Neural cell (in vitro differentiated cells): ENCODE measurements around the gene PNPLA7. TPM values are rescaled to one million over a fixed set of nuclear protein-coding genes. Genes with fewer than 3 reads are reported as not detected.

Experiments
- H2AFZ ChIP-seq: fragments of 200-600, 300-800 bp; sonication (generic), shearing (Covaris generic); 2 replicates; pipeline ENCODE4 v1.6.0; 2014; ENCODE audit warnings: low read depth, mild to moderate bottlenecking, antibody characterized with exemption, low read length, moderate library complexity
- H3F3A ChIP-seq: fragments of 200-600 bp; shearing (Covaris generic); 2 replicates; pipeline ENCODE4 v1.6.1; 2016; ENCODE audit warnings: mild to moderate bottlenecking, moderate library complexity, mixed read lengths, antibody characterized with exemption, low read length; ENCODE audit not compliant: insufficient read depth, poor library complexity, severe bottlenecking
- H3K27ac ChIP-seq: fragments of 200-600, 300-800 bp; sonication (generic), shearing (Covaris generic); 2 replicates; pipeline ENCODE4 v1.5.1; 2014; ENCODE audit warnings: mild to moderate bottlenecking, low read length, moderate library complexity
- H3K27me3 ChIP-seq: fragments of 300-800, 200-600 bp; sonication (generic), shearing (Covaris generic); 2 replicates; pipeline ENCODE4 v1.6.0; 2014; ENCODE audit warnings: mild to moderate bottlenecking, low read depth, low read length, moderate library complexity; ENCODE audit not compliant: insufficient read depth
- H3K36me3 ChIP-seq: fragments of 300-800, 200-600 bp; sonication (generic), shearing (Covaris generic); 2 replicates; pipeline ENCODE4 v1.5.1; 2014; ENCODE audit warnings: mild to moderate bottlenecking, antibody characterized with exemption, low read length, moderate library complexity; ENCODE audit not compliant: insufficient read depth
- H3K4me2 ChIP-seq: fragments of 300-800, 200-600 bp; sonication (generic), shearing (Covaris generic); 2 replicates; pipeline ENCODE4 v1.6.0; 2014; ENCODE audit warnings: mild to moderate bottlenecking, low read length
- H3K4me3 ChIP-seq: fragments of 300-800, 200-600 bp; sonication (generic), shearing (Covaris generic); 2 replicates; pipeline ENCODE4 v1.5.1; 2014; ENCODE audit warnings: mild to moderate bottlenecking, low read length, moderate library complexity
- H3K79me2 ChIP-seq: fragments of 200-600 bp; shearing (Covaris generic); replicated peaks from 2 replicates; pipeline ENCODE4 v1.6.0; 2014; ENCODE audit warnings: mild to moderate bottlenecking, low read length, moderate library complexity; ENCODE audit not compliant: insufficient read depth
- H3K9ac ChIP-seq: fragments of 300-800, 200-600 bp; sonication (generic), shearing (Covaris generic); 2 replicates; pipeline ENCODE4 v1.6.1; 2016; ENCODE audit warnings: mild to moderate bottlenecking, low read length, mixed read lengths
- H3K9me2 ChIP-seq: fragments of 200-600 bp; shearing (Covaris generic); 2 replicates; pipeline ENCODE4 v1.6.1; 2016; ENCODE audit warnings: mild to moderate bottlenecking, low read length, mixed read lengths; ENCODE audit not compliant: insufficient read depth
- H3K9me3 ChIP-seq: fragments of 200-600, 300-800 bp; sonication (generic), shearing (Covaris generic); 2 replicates; pipeline ENCODE4 v1.6.1; 2016; ENCODE audit warnings: mild to moderate bottlenecking, mixed run types, low read length, moderate library complexity, mixed read lengths
- H4K20me1 ChIP-seq: fragments of 200-600 bp; shearing (Covaris generic); 2 replicates; pipeline ENCODE4 v1.6.1; 2016; ENCODE audit warnings: mild to moderate bottlenecking, mixed run types; ENCODE audit not compliant: insufficient read depth
- EP300 ChIP-seq: fragments of 450-650 bp; conservative IDR thresholded peaks from 2 replicates; pipeline ENCODE4 v1.6.1; 2014; ENCODE audit warnings: antibody characterized with exemption, mild to moderate bottlenecking, moderate library complexity; ENCODE audit not compliant: poor library complexity, severe bottlenecking
- EZH2 ChIP-seq: fragments of 200-600, 300-800 bp; shearing (Covaris generic), sonication (generic); IDR thresholded peaks from 2 replicates; pipeline ENCODE4 v1.6.1; 2014; ENCODE audit warnings: antibody characterized with exemption, low read length, borderline replicate concordance, mild to moderate bottlenecking; ENCODE audit not compliant: insufficient read depth, poor library complexity, severe bottlenecking
- MXI1 ChIP-seq: fragments of 450-650 bp; conservative IDR thresholded peaks from 2 replicates; pipeline ENCODE4 v1.6.1; 2014; ENCODE audit warnings: antibody characterized with exemption, mild to moderate bottlenecking; ENCODE audit not compliant: poor library complexity, severe bottlenecking
- POLR2AphosphoS5 ChIP-seq: IDR thresholded peaks from 2 replicates; pipeline ENCODE4 v1.6.1; 2012
- RAD21 ChIP-seq: fragments of 450-650 bp; conservative IDR thresholded peaks from 2 replicates; pipeline ENCODE4 v1.6.1; 2014; ENCODE audit warnings: antibody characterized with exemption, mild to moderate bottlenecking, moderate library complexity
- REST ChIP-seq: IDR thresholded peaks from 2 replicates; pipeline ENCODE4 v1.6.1; 2012; ENCODE audit warnings: borderline replicate concordance
- SMC3 ChIP-seq: fragments of 450-650 bp; conservative IDR thresholded peaks from 2 replicates; pipeline ENCODE4 v1.6.1; 2014; ENCODE audit warnings: antibody characterized with exemption, mild to moderate bottlenecking, moderate library complexity; ENCODE audit not compliant: poor library complexity
- TAF1 ChIP-seq: IDR thresholded peaks from 2 replicates; pipeline ENCODE4 v1.6.1; 2012; ENCODE audit warnings: low read depth
- polyA plus RNA-seq: library from polyadenylated mRNA; depleted of rRNA; stranded (reverse); fragments of >200 nt; gene quantifications from 2 replicates; pipeline ENCODE4 v1.2.3, GENCODE V29; 2014
- TF ChIP-seq, protein P1 (sequence below): fragments of 450-650 bp; IDR thresholded peaks from 2 replicates; pipeline ENCODE4 v1.5.1; 2014; ENCODE audit warnings: antibody characterized with exemption, mild to moderate bottlenecking, moderate library complexity; ENCODE audit not compliant: poor library complexity, severe bottlenecking

PNPLA7 gene
- polyA plus RNA-seq, 1 donor from 2014 or later, result 0.72 TPM

DNA sequence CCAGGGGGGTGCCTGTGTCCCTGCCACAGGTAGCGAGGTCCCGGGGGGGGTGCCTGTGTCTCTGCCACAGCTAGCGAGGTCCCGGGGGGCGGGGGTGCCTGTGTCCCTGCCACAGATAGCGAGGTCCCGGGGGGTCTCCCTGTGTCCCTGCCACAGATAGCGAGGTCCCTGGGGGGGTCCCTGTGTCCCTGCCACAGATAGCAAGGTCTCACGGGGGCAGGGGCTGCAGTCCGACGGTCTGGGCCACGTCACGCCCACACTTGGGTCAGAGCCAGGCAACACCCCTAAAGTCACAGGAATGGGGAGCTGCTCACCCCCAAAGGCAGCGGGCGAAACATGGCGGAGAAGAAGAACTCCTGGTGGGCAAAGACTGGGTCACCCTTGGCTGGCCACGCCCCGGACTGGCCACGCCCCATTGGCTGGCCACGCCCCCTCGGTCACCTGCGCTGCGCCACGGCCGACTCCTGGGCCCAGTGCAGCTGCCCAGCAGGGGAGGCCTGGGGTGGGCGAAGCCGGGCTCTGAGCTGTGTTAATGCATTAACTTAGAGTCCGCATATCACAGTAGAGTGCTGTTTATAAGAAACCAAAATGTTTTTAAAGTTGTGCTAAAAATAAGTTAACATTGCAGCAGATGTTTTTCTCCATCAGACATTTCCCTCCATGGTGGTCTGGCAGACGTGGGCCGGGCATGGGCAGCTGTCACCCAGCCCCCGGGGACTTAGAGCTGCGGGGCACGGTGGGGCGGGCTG lies 120.1 kb downstream of the PNPLA7 start:
- H4K20me1 ChIP-seq, result no peaks in the 10 kb centered on the region
- no peak overlapping the region for H3K4me2 ChIP-seq
- no peaks in the 10 kb centered on the region for H3F3A ChIP-seq
- no peak overlapping the region for H3K9ac ChIP-seq
- no peak overlapping the region for H3K4me3 ChIP-seq
- H3K27me3 ChIP-seq, result no peaks in the 10 kb centered on the region
- TF ChIP-seq EZH2, result no peak
- no peak for TF ChIP-seq MXI1
- no peak for TF ChIP-seq TAF1
- no peak for TF ChIP-seq SMC3
- no peak for TF ChIP-seq REST
- no peak for TF ChIP-seq RAD21
- no peak for TF ChIP-seq EP300
- TF ChIP-seq POLR2AphosphoS5, result no peak
- TF ChIP-seq, protein P1, sequence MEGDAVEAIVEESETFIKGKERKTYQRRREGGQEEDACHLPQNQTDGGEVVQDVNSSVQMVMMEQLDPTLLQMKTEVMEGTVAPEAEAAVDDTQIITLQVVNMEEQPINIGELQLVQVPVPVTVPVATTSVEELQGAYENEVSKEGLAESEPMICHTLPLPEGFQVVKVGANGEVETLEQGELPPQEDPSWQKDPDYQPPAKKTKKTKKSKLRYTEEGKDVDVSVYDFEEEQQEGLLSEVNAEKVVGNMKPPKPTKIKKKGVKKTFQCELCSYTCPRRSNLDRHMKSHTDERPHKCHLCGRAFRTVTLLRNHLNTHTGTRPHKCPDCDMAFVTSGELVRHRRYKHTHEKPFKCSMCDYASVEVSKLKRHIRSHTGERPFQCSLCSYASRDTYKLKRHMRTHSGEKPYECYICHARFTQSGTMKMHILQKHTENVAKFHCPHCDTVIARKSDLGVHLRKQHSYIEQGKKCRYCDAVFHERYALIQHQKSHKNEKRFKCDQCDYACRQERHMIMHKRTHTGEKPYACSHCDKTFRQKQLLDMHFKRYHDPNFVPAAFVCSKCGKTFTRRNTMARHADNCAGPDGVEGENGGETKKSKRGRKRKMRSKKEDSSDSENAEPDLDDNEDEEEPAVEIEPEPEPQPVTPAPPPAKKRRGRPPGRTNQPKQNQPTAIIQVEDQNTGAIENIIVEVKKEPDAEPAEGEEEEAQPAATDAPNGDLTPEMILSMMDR, result no peak
- no peaks in the 10 kb centered on the region for H3K36me3 ChIP-seq
- no peaks in the 10 kb centered on the region for H3K9me3 ChIP-seq
- no peak overlapping the region for H3K27ac ChIP-seq
- no peaks in the 10 kb centered on the region for H3K79me2 ChIP-seq
- H3K9me2 ChIP-seq, result no peaks in the 10 kb centered on the region
- no peak overlapping the region for H2AFZ ChIP-seq

DNA sequence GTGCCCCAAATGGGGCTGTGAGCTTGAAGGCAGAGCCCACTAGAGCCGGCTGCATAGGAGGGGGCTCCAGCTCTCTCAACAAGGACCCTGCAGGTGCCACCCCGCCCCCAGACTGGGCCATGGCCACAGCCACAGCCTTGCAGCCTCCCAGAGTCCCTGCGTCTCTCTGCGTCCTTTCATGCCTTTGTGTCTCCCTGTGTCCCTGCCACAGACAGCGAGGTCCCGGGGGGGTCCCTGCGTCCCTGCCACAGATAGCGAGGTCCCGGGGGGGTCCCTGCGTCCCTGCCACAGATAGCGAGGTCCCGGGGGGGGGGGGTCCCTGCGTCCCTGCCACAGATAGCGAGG lies 120.7 kb downstream of the PNPLA7 start:
- Histone ChIP-seq H3K9me3 (no peaks in the 10 kb centered on the region), H3K36me3 (no peaks in the 10 kb centered on the region), H3K4me3 (no peak overlapping the region), H3K9me2 (no peaks in the 10 kb centered on the region), H3K27me3 (no peaks in the 10 kb centered on the region), H4K20me1 (no peaks in the 10 kb centered on the region), H3K9ac (no peak overlapping the region), H3K79me2 (no peaks in the 10 kb centered on the region), H3F3A (no peaks in the 10 kb centered on the region), H3K27ac (no peak overlapping the region), H3K4me2 (no peak overlapping the region), H2AFZ (no peak overlapping the region)
- TF ChIP-seq RAD21, result no peak
- TF ChIP-seq, protein P1, result no peak
- no peak for TF ChIP-seq POLR2AphosphoS5
- no peak for TF ChIP-seq EZH2
- TF ChIP-seq MXI1, result no peak
- no peak for TF ChIP-seq SMC3
- no peak for TF ChIP-seq REST
